HG03354 (cell line): ENCODE measurements around the gene STK11IP.

Source experiments
- ATAC-seq: cut with Tn5 transposase; IDR thresholded peaks from one replicate; pipeline ENCODE4 v1.9.1; 2021; ENCODE audit warnings: mild to moderate bottlenecking; ENCODE audit not compliant: unreplicated experiment, poor library complexity, severe bottlenecking

The STK11IP gene

GRCh38 chr2:219597552-219598307, at the start of gene STK11IP:
Gene STK11IP, plus strand, starts transcription at chr2:219597857. Its CDS starts 263 bp downstream, at chr2:219598120.
- peak; percentile 93 for ATAC-seq

- no peak for ATAC-seq
Measured at GRCh38 chr2:219548990-219549389, 48.7 kb upstream of the STK11IP start.

- no peak for ATAC-seq
Measured at GRCh38 chr2:219549619-219550018, 48.0 kb upstream of the STK11IP start.

GRCh38 chr2:219551441-219552381, 45.9 kb upstream of the STK11IP start:
- peak; percentile 11 for ATAC-seq

GRCh38 chr2:219552382-219553167, 45.1 kb upstream of the STK11IP start:
- ATAC-seq: peak; percentile 93

GRCh38 chr2:219553168-219553417, 44.6 kb upstream of the STK11IP start:
- no peak for ATAC-seq

GRCh38 chr2:219553463-219553963, 44.1 kb upstream of the STK11IP start:
- no peak for ATAC-seq

- ATAC-seq: no peak
Measured at GRCh38 chr2:219554350-219554749, 43.3 kb upstream of the STK11IP start.

- ATAC-seq: no peak
Measured at GRCh38 chr2:219555956-219556355, 41.7 kb upstream of the STK11IP start.

GRCh38 chr2:219556413-219556812, 41.2 kb upstream of the STK11IP start:
- ATAC-seq: no peak

GRCh38 chr2:219557320-219557719, 40.3 kb upstream of the STK11IP start:
- no peak for ATAC-seq

GRCh38 chr2:219557791-219558785, 39.6 kb upstream of the STK11IP start:
- ATAC-seq: no peak

GRCh38 chr2:219559156-219559915, 38.3 kb upstream of the STK11IP start:
- ATAC-seq: no peak

- ATAC-seq: peak; percentile 59
Measured at GRCh38 chr2:219560037-219560892, 37.4 kb upstream of the STK11IP start.

GRCh38 chr2:219560893-219561178, 36.8 kb upstream of the STK11IP start:
- ATAC-seq: no peak

- ATAC-seq: no peak
Measured at GRCh38 chr2:219561179-219562048, 36.2 kb upstream of the STK11IP start.
